GM18507 (cell line): ENCODE data around the gene ETV7.
"Not testable (repeated sequence)": the region's sequence is repeated elsewhere in the genome, so short reads cannot be mapped to it uniquely, and the experiment has no call there.

Experiments used
- DNase-seq: peaks from one replicate; pipeline ENCODE4 v3.0.0; 2011; ENCODE audit warnings: low read depth; ENCODE audit not compliant: insufficient read length; ENCODE audit errors: extremely low spot score
- FAIRE-seq: peaks from 2 replicates; lab custom pipeline; 2011; peaks lifted over from hg19 to GRCh38; lab: Jason Lieb, UNC

The ETV7 gene

GRCh38 chr6:36349240-36349639, 38.2 kb downstream of the ETV7 start:
- FAIRE-seq (no peak), DNase-seq (no peak)

- no peak for FAIRE-seq
- no peak for DNase-seq
These were observed 39.8 kb downstream of the ETV7 start for GRCh38 chr6:36347621-36348020.

- DNase-seq (no peak), FAIRE-seq (no peak)
These were observed 40.8 kb downstream of the ETV7 start for GRCh38 chr6:36346486-36347273.

GRCh38 chr6:36345681-36346466, 41.6 kb downstream of the ETV7 start:
- FAIRE-seq, result no peak
- no peak for DNase-seq

- FAIRE-seq, result no peak
- no peak for DNase-seq
These were observed 44.3 kb downstream of the ETV7 start for GRCh38 chr6:36343109-36343680.

GRCh38 chr6:36340618-36341454, 46.6 kb downstream of the ETV7 start:
- peak; percentile 76 for FAIRE-seq

GRCh38 chr6:36340306-36340617, 47.2 kb downstream of the ETV7 start:
- DNase-seq (no peak), FAIRE-seq (no peak)

More at GRCh38 chr6:36340618-36341454, 46.6 kb downstream of the ETV7 start:
- peak; percentile 64 for DNase-seq

GRCh38 chr6:36339146-36339545, 48.3 kb downstream of the ETV7 start:
- no peak for DNase-seq
- no peak for FAIRE-seq

- not testable (repeated sequence) for FAIRE-seq
These were observed 49.2 kb downstream of the ETV7 start for GRCh38 chr6:36338223-36338622.

GRCh38 chr6:36337814-36338213, 49.7 kb downstream of the ETV7 start:
- FAIRE-seq (no peak), DNase-seq (no peak)

More at GRCh38 chr6:36338223-36338622, 49.2 kb downstream of the ETV7 start:
- DNase-seq, result not testable (repeated sequence)

- no peak for DNase-seq
- no peak for FAIRE-seq
These were observed 50.7 kb downstream of the ETV7 start, which contains the start of gene BNIP5 for GRCh38 chr6:36336779-36337241. Gene BNIP5 (minus strand): TSS chr6:36336888. CDS start chr6:36330690, 6,198 bp downstream.

GRCh38 chr6:36336208-36336710, 51.2 kb downstream of the ETV7 start:
- FAIRE-seq (no peak), DNase-seq (no peak)

GRCh38 chr6:36335465-36336207, 51.8 kb downstream of the ETV7 start:
- DNase-seq, result no peak

GRCh38 chr6:36334832-36335459, 52.5 kb downstream of the ETV7 start:
- FAIRE-seq, result no peak
- no peak for DNase-seq

More at GRCh38 chr6:36335465-36336207, 51.8 kb downstream of the ETV7 start:
- no peak for FAIRE-seq

- DNase-seq, result no peak
- FAIRE-seq, result no peak
These were observed 53.3 kb downstream of the ETV7 start for GRCh38 chr6:36333931-36334725.

- DNase-seq (no peak), FAIRE-seq (no peak)
These were observed 54.1 kb downstream of the ETV7 start for GRCh38 chr6:36333171-36333895.

GRCh38 chr6:36331381-36331780, 56.1 kb downstream of the ETV7 start:
- FAIRE-seq, result no peak
- DNase-seq, result no peak
